ENCODE data around the gene RIMS1.

DNA sequence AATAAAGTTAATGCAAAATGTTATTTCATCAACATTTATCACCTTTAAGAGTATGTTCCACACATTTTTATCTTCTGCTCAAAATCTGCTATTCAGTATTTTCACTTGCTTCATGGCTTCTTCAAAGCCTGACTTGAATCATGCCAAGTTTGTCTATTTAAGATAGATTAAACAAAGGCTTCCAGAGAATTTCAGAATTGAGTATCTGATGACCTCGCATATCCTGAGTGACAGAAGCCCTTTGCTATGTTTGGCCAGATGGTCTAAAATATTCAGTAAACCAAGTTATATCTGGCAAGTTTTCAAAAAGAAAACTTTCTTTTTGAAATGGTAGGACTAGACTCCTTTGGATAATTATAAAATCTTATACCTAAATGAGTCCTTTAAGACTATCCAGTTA is 386.6 kb downstream of the RIMS1 start:
- TF ChIP-seq ZNF589 (CRISPR knock-in tag; conservative IDR thresholded peaks at IDR 0.05) (no peak), EP300 (IDR thresholded peaks at IDR 0.05; ENCODE audit: low read depth in 2 of 2, low read length in 2 of 2) (no peak), EP300 (CRISPR knock-in tag; IDR thresholded peaks at IDR 0.05; ENCODE audit: borderline replicate concordance) (no peak), CBX1 (IDR thresholded peaks at IDR 0.05; ENCODE audit: low read depth) (no peak), ZNF775 (CRISPR knock-in tag; IDR thresholded peaks at IDR 0.05; ENCODE audit: borderline replicate concordance) (no peak)

Measured in HepG2 (cell line).